Nephron (organoid): ENCODE measurements around the gene LRTM2.

Source experiments
- H3K27ac Mint-ChIP-seq, 3 experiments: 2 replicates each; pipeline ENCODE4 v1.8.0; 2020; ENCODE audit warnings: mixed read lengths in 3 of 3, mild to moderate bottlenecking in 2 of 3, moderate library complexity in 1 of 3
- H3K27me3 Mint-ChIP-seq: 2 replicates; pipeline ENCODE4 v1.8.0; 2021; ENCODE audit warnings: low read depth, mild to moderate bottlenecking, moderate library complexity, mixed read lengths
- H3K36me3 Mint-ChIP-seq: 2 replicates; pipeline ENCODE4 v1.8.0; 2020; ENCODE audit warnings: low read depth, mixed read lengths
- H3K4me1 Mint-ChIP-seq: 2 replicates; pipeline ENCODE4 v1.8.0; 2020; ENCODE audit warnings: mixed read lengths
- H3K4me3 Mint-ChIP-seq, 3 experiments: 2 replicates each; pipeline ENCODE4 v1.8.0; 2020; ENCODE audit warnings: mild to moderate bottlenecking in 3 of 3, mixed read lengths in 3 of 3, moderate library complexity in 2 of 3
- H3K9me3 Mint-ChIP-seq: 2 replicates; pipeline ENCODE4 v1.8.0; 2020; ENCODE audit warnings: mixed read lengths
- TF ChIP-seq, protein P1 (sequence below), 3 experiments: fragments of 200-600 bp; sonication (generic); IDR thresholded peaks; one replicate each; pipeline ENCODE4 v1.5.0; 2021; ENCODE audit warnings: antibody characterized with exemption in 3 of 3; ENCODE audit not compliant: unreplicated experiment in 3 of 3

Gene LRTM2

DNA sequence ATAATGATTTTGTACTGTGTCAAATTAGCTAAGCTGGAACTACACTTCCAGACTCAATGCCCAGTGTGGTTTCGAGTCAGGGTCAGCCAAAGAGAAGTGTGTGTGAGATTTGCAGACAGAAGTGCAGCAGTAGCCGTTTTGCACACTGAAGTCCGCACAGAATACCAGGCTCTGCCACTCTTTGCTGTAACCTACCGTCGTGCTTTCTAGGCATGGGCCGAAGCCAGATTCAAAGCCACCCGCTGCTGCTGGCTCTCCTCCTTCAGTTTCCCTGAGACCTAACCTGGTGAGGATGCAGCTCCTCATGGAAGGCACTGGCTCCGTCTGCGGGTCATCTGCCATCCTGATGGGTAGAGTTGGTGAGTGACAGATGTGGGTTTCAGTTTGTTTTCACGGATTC lies 48.8 kb downstream of the LRTM2 start:
- Mint-ChIP-seq H3K36me3 (no peaks in the 10 kb centered on the region), H3K4me1 (no peaks in the 10 kb centered on the region), H3K27ac (no peak overlapping the region)

DNA sequence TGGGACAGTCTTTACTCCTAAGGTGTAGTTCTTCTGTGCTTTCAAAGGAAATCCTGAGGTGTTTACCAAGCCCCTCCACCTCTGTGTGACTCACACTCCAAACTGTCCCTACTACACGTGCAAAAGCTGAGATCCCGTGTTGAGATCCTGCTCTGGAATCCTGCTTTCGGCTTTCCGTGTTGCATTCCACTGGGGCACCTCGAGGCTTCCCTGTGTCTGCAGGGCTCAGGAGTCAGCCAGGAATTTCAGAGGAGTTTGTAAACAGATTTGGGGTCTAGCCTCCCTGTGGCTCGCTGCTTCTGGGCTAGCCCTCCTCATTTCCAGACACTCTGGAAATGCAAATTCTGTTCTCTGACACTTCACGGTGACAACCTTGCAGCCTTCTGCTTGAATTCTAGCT lies 49.7 kb downstream of the LRTM2 start:
- Mint-ChIP-seq H3K9me3 (peaks cover 18% of the 10 kb centered on the region), H3K27ac (no peak overlapping the region), H3K36me3 (no peaks in the 10 kb centered on the region), H3K27me3 (peaks cover 21% of the 10 kb centered on the region), H3K4me3 (no peak overlapping the region), H3K4me1 (no peaks in the 10 kb centered on the region)
- TF ChIP-seq, protein P1, sequence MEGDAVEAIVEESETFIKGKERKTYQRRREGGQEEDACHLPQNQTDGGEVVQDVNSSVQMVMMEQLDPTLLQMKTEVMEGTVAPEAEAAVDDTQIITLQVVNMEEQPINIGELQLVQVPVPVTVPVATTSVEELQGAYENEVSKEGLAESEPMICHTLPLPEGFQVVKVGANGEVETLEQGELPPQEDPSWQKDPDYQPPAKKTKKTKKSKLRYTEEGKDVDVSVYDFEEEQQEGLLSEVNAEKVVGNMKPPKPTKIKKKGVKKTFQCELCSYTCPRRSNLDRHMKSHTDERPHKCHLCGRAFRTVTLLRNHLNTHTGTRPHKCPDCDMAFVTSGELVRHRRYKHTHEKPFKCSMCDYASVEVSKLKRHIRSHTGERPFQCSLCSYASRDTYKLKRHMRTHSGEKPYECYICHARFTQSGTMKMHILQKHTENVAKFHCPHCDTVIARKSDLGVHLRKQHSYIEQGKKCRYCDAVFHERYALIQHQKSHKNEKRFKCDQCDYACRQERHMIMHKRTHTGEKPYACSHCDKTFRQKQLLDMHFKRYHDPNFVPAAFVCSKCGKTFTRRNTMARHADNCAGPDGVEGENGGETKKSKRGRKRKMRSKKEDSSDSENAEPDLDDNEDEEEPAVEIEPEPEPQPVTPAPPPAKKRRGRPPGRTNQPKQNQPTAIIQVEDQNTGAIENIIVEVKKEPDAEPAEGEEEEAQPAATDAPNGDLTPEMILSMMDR (IDR thresholded peaks at IDR 0.05; ENCODE audit: unreplicated experiment in 3 of 3): no peak

More for the DNA sequence above, 48.8 kb downstream of the LRTM2 start:
- TF ChIP-seq, protein P1 (IDR thresholded peaks at IDR 0.05; ENCODE audit: unreplicated experiment in 3 of 3): no peak
- H3K9me3 Mint-ChIP-seq: peaks cover 18% of the 10 kb centered on the region
- no peak overlapping the region for H3K4me3 Mint-ChIP-seq
- H3K27me3 Mint-ChIP-seq: peaks cover 19% of the 10 kb centered on the region

DNA sequence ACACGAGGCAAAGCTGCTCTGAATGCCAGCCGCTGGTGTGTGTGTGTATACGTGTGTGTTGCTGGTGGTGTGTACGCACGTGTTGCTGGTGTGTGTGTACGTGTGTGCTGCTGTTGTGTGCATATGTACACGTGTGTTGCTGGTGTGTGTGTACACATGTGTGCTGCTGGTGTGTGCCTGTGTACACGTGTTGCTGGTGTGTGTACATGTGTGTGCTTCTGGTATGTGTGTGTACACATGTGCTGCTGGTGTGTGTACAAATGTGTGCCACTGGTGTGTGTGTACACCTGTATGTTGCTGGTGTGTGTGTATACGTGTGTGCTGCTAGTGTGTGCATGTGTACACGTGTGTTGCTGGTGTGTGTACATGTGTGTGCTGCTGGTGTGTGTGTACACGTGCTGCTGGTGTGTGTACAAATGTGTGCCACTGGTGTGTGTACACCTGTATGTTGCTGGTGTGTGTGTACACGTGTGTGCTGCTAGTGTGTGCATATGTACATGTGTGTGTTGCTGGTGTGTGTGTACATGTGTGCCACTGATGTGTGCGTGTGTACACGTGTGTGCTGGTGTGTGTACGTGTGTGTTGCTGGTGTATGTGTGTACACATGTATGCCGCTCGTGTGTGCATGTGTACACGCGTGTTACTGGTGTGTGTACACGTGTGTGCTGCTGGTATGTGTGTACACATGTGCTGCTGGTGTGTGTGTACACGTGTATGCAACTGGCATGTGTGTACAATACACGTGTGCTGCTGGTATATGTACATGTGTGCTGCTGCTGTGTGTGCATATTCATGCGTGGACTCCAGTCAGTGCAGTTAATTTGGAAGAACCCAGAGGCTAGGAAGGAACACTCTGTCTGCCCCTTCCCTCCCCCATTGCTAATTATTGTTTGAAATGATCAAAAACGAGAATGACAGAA lies 50.9 kb downstream of the LRTM2 start:
- Mint-ChIP-seq H3K27me3 (peaks cover 28% of the 10 kb centered on the region), H3K9me3 (peaks cover 15% of the 10 kb centered on the region), H3K27ac (no peak overlapping the region), H3K36me3 (no peaks in the 10 kb centered on the region), H3K4me1 (no peaks in the 10 kb centered on the region), H3K4me3 (no peak overlapping the region)
- TF ChIP-seq, protein P1 (IDR thresholded peaks at IDR 0.05; ENCODE audit: unreplicated experiment in 3 of 3): no peak

DNA sequence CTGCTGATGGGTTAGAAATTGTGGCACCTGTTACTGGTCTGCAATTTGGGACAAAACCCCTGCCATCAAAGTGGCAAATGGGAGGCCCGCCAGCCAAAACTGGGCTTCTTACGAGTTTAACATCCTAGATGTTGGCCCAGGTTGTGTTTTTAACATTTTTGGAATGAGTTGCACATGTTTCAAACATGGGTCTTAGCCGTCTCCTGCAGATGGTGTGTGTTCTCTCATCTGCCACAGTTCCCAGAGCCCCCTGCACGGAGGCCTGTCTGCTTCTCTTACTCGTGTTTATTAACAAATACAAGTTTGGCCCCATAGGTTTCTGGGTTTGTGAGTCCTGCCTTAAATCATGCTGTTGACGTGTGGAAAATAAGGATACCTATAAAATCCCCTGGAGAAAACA lies 51.6 kb downstream of the LRTM2 start:
- Mint-ChIP-seq H3K36me3 (no peaks in the 10 kb centered on the region), H3K27ac (no peak overlapping the region), H3K4me3 (no peak overlapping the region)

DNA sequence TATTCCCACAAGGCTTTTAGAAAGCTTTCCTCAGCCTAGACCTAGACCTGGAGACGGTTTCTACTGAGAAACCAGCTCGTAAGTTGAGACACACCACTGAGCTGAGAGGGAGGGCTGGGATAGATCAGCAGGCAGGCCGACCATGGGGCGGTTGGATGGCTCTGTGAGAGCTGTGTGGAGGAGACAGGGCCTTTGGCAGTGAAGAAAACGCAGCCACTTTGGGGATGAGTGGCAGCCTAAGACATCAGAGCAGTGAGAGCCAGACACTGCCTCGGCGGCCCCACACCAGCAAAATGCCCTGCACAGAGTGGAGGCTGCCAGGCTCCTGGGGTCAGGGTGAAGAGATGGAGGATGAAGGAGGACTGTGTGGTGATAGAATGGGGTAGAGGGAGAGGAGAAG lies 52.1 kb downstream of the LRTM2 start:
- Mint-ChIP-seq H3K9me3 (peaks cover 15% of the 10 kb centered on the region), H3K4me1 (no peaks in the 10 kb centered on the region), H3K4me3 (no peak overlapping the region), H3K27ac (no peak overlapping the region), H3K27me3 (peaks cover 28% of the 10 kb centered on the region), H3K36me3 (no peaks in the 10 kb centered on the region)
- TF ChIP-seq, protein P1 (IDR thresholded peaks at IDR 0.05; ENCODE audit: unreplicated experiment in 3 of 3): no peak

More for the DNA sequence above, 51.6 kb downstream of the LRTM2 start:
- peaks cover 15% of the 10 kb centered on the region for H3K9me3 Mint-ChIP-seq
- H3K4me1 Mint-ChIP-seq: no peaks in the 10 kb centered on the region
- peaks cover 28% of the 10 kb centered on the region for H3K27me3 Mint-ChIP-seq
- TF ChIP-seq, protein P1 (IDR thresholded peaks at IDR 0.05; ENCODE audit: unreplicated experiment in 3 of 3): no peak
